ENCODE measurements around the gene RUNX2. TPM values are rescaled to one million over a fixed set of nuclear protein-coding genes. Genes with fewer than 3 reads are reported as not detected.

RUNX2 gene
- total and polyA plus RNA-seq, 4 donors, result 1.8 to 6.7 (median 3.2) TPM

DNA sequence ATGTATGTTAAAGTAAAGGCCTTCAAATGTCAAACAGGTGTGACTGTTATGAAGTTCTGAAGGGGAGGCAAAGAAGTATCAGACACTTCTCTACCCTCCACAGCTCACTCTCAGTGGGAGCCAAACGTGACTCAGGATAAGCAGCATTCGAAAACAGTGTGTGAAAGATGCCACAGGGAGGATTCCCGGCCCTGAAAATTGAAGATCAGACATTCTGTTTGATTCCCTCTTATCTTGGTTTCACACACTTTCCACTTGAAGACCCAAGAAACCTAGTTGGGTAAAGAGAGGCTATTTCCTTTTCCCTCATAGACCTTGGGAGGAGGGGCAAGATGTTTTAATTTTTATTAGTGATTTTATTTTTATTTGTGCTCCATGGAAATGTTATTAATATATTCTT, 213.8 kb downstream of the RUNX2 start:
- TF ChIP-seq, protein P1, sequence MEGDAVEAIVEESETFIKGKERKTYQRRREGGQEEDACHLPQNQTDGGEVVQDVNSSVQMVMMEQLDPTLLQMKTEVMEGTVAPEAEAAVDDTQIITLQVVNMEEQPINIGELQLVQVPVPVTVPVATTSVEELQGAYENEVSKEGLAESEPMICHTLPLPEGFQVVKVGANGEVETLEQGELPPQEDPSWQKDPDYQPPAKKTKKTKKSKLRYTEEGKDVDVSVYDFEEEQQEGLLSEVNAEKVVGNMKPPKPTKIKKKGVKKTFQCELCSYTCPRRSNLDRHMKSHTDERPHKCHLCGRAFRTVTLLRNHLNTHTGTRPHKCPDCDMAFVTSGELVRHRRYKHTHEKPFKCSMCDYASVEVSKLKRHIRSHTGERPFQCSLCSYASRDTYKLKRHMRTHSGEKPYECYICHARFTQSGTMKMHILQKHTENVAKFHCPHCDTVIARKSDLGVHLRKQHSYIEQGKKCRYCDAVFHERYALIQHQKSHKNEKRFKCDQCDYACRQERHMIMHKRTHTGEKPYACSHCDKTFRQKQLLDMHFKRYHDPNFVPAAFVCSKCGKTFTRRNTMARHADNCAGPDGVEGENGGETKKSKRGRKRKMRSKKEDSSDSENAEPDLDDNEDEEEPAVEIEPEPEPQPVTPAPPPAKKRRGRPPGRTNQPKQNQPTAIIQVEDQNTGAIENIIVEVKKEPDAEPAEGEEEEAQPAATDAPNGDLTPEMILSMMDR (IDR thresholded peaks at IDR 0.05; ENCODE audit: control extremely low read depth, extremely low read depth), result no peak
- 73 to 83% methylated on average over 3 of the region's 3 CpGs for whole genome bisulfite sequencing, 2 donors
- ATAC-seq (ENCODE audit: insufficient read depth, low FRiP score) (no peak), DNase-seq (no peak)
- Histone ChIP-seq H3K9me3 (ENCODE audit: control insufficient read depth in 4 of 4, insufficient read depth in 3 of 4, low read length in 3 of 4) (no peaks in the 10 kb centered on the region), H3K27ac (ENCODE audit: low read depth in 1 of 2, low read length in 1 of 2) (no peak overlapping the region), H3K4me3 (no peak overlapping the region), H3K9ac (ENCODE audit: insufficient read depth in 1 of 2, low read length in 2 of 2) (no peak overlapping the region), H3K27me3 (ENCODE audit: control insufficient read depth in 3 of 3, insufficient read depth in 3 of 3, low read length in 2 of 3) (no peaks in the 10 kb centered on the region), H3K36me3 (ENCODE audit: control insufficient read depth in 4 of 4, insufficient read depth in 4 of 4, low read length in 4 of 4) (no peaks in the 10 kb centered on the region), H3K4me1 (ENCODE audit: control insufficient read depth in 5 of 5, insufficient read depth in 5 of 5, low read length in 5 of 5) (peaks cover 0 to 19% (median 0%) of the 10 kb centered on the region in 5 donors)

DNA sequence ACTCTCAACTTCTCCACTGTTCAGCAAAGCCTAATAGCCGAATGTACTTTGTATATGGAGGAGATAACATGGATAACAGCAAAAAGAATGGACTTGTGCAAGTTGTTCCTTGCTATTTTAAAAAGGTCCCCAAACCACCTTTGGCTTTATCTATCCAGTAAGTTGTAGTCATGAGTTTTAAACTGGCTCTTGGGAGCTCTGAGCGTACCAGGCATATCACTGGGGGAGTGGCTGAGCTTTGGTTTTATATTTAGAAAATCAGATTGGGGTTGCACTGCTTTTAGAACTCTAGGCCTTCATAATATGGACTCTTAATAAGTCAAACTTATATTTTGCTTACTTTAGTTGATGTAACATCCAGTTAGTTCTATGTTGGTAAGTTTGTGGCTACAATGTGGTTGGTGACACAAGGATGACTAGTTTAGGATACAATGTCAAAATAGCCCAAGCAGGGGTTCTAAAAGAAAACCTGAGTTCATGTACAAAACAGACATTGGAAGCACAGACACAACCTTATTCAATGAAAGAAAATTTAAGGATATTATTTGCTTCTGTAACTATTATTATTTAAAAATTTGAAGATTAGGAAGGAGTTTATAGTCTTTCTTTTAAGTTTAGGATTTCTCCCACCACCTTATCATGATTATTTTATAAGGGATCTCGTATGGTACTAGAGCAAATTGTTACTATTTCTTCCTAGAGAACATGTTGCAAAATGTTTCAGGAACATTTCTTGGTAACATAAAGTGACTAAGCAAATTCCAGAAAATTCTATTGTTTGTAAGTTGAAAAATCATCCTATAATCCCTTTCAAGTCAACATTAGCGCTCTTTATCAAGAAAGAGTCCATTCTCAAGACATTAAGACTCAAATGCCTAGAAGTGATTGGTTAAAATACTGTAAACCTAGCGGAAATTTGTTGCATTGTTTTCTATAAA, 215.4 kb downstream of the RUNX2 start:
- TF ChIP-seq, protein P1 (IDR thresholded peaks at IDR 0.05; ENCODE audit: control extremely low read depth, extremely low read depth), result no peak
- no peak for ATAC-seq (ENCODE audit: insufficient read depth, low FRiP score)

DNA sequence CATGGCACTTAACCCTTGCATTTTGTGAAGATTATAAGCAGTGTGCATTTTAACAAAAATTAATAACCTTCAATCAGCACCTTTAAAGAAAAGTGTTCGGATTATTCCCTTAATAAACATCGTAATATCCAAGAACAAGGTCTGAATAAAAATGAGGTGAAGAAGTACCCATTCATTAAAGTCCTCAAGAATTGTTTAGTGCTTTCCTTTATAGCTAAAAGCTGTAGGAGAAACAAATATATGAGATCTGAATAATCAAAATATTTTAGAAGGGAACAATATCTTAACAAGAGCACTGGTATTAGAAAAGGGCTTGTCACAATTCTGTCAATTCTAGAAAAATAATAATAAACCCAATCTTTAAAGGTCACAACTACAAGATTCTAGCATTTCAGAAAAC, 217.3 kb downstream of the RUNX2 start:
- no peaks in the 10 kb centered on the region for H3K27me3 ChIP-seq (ENCODE audit: control insufficient read depth in 3 of 3, insufficient read depth in 3 of 3, low read length in 2 of 3)
- H3K4me3 ChIP-seq, result no peak overlapping the region
- DNase-seq, result no peak
- WGBS, 2 donors, result 97 to 100% methylated on average over 2 of the region's 2 CpGs
- no peak overlapping the region for H3K9ac ChIP-seq (ENCODE audit: insufficient read depth in 1 of 2, low read length in 2 of 2)
- TF ChIP-seq, protein P1 (IDR thresholded peaks at IDR 0.05; ENCODE audit: control extremely low read depth, extremely low read depth), result no peak
- peaks cover 0 to 19% (median 2%) of the 10 kb centered on the region in 5 donors for H3K4me1 ChIP-seq (ENCODE audit: control insufficient read depth in 5 of 5, insufficient read depth in 5 of 5, low read length in 5 of 5)
- no peaks in the 10 kb centered on the region for H3K36me3 ChIP-seq (ENCODE audit: control insufficient read depth in 4 of 4, insufficient read depth in 4 of 4, low read length in 4 of 4)
- ATAC-seq (ENCODE audit: insufficient read depth, low FRiP score), result no peak
- no peak overlapping the region for H3K27ac ChIP-seq (ENCODE audit: low read depth in 1 of 2, low read length in 1 of 2)
- H3K9me3 ChIP-seq (ENCODE audit: control insufficient read depth in 4 of 4, insufficient read depth in 3 of 4, low read length in 3 of 4), result no peaks in the 10 kb centered on the region

More for the DNA sequence above, 215.4 kb downstream of the RUNX2 start:
- no peaks in the 10 kb centered on the region for H3K36me3 ChIP-seq (ENCODE audit: control insufficient read depth in 4 of 4, insufficient read depth in 4 of 4, low read length in 4 of 4)
- H3K4me3 ChIP-seq, result no peak overlapping the region
- peaks cover 0 to 19% (median 0%) of the 10 kb centered on the region in 5 donors for H3K4me1 ChIP-seq (ENCODE audit: control insufficient read depth in 5 of 5, insufficient read depth in 5 of 5, low read length in 5 of 5)
- no peaks in the 10 kb centered on the region for H3K27me3 ChIP-seq (ENCODE audit: control insufficient read depth in 3 of 3, insufficient read depth in 3 of 3, low read length in 2 of 3)
- H3K27ac ChIP-seq (ENCODE audit: low read depth in 1 of 2, low read length in 1 of 2), result no peak overlapping the region
- H3K9me3 ChIP-seq (ENCODE audit: control insufficient read depth in 4 of 4, insufficient read depth in 3 of 4, low read length in 3 of 4), result no peaks in the 10 kb centered on the region
- 91 to 93% methylated on average over 5 of the region's 5 CpGs for WGBS, 2 donors
- H3K9ac ChIP-seq (ENCODE audit: insufficient read depth in 1 of 2, low read length in 2 of 2), result no peak overlapping the region
- DNase-seq, result no peak

Data from lung (tissue), 12 donors.